HG03064 (cell line): Measurements from ENCODE around the gene VAMP7.
"Not testable (repeated sequence)": the region's sequence is repeated elsewhere in the genome, so short reads cannot be mapped to it uniquely, and the experiment has no call there.

Experiments used
- ATAC-seq: cut with Tn5 transposase; IDR thresholded peaks from one replicate; pipeline ENCODE4 v1.9.1; 2021; ENCODE audit warnings: low read depth; ENCODE audit not compliant: unreplicated experiment

Gene VAMP7

GRCh38 chrX:155899366-155899765 is 18.2 kb downstream of the VAMP7 start:
- no peak for ATAC-seq

GRCh38 chrX:155900765-155901164 is 19.6 kb downstream of the VAMP7 start:
- ATAC-seq: no peak

- not testable (repeated sequence) for ATAC-seq
Measured at GRCh38 chrX:155907661-155908060, 26.5 kb downstream of the VAMP7 start.

- no peak for ATAC-seq
Measured at GRCh38 chrX:155923200-155923599, 42.1 kb downstream of the VAMP7 start.

GRCh38 chrX:155930852-155931618 is 49.9 kb downstream of the VAMP7 start:
- ATAC-seq: not testable (repeated sequence)

GRCh38 chrX:155938132-155938531 is 57.0 kb downstream of the VAMP7 start:
- no peak for ATAC-seq

GRCh38 chrX:155949098-155949497 is 68.0 kb downstream of the VAMP7 start:
- ATAC-seq: no peak

- ATAC-seq: no peak
Measured at GRCh38 chrX:155951237-155951789, 70.2 kb downstream of the VAMP7 start.

- ATAC-seq: no peak
Measured at GRCh38 chrX:155953055-155953454, 71.9 kb downstream of the VAMP7 start.

GRCh38 chrX:155954793-155955192 is 73.6 kb downstream of the VAMP7 start:
- no peak for ATAC-seq

GRCh38 chrX:155956099-155956498 is 75.0 kb downstream of the VAMP7 start:
- ATAC-seq: no peak

GRCh38 chrX:155956649-155957048 is 75.5 kb downstream of the VAMP7 start:
- no peak for ATAC-seq

- no peak for ATAC-seq
Measured at GRCh38 chrX:155957843-155958242, 76.7 kb downstream of the VAMP7 start.

GRCh38 chrX:155959018-155959587 is 78.0 kb downstream of the VAMP7 start:
- no peak for ATAC-seq

GRCh38 chrX:155962906-155963305 is 81.8 kb downstream of the VAMP7 start:
- no peak for ATAC-seq

- ATAC-seq: no peak
Measured at GRCh38 chrX:155966876-155967275, 85.7 kb downstream of the VAMP7 start.

- no peak for ATAC-seq
Measured at GRCh38 chrX:155967653-155968325, 86.6 kb downstream of the VAMP7 start.

GRCh38 chrX:155968326-155968661 is 87.1 kb downstream of the VAMP7 start:
- ATAC-seq: no peak

GRCh38 chrX:155968791-155969190 is 87.6 kb downstream of the VAMP7 start:
- ATAC-seq: no peak

- not testable (repeated sequence) for ATAC-seq
Measured at GRCh38 chrX:155971658-155972057, 90.5 kb downstream of the VAMP7 start.

- ATAC-seq: not testable (repeated sequence)
Measured at GRCh38 chrX:155972241-155972640, 91.1 kb downstream of the VAMP7 start.

- no peak for ATAC-seq
Measured at GRCh38 chrX:155983326-155983725, 102.2 kb downstream of the VAMP7 start.
